ENCODE data around the gene GNAI2. TPM values are rescaled to one million over a fixed set of nuclear protein-coding genes. Genes with fewer than 3 reads are reported as not detected.

GNAI2 gene
- total RNA-seq, 1 donor from 2014 or later = 140 TPM

DNA sequence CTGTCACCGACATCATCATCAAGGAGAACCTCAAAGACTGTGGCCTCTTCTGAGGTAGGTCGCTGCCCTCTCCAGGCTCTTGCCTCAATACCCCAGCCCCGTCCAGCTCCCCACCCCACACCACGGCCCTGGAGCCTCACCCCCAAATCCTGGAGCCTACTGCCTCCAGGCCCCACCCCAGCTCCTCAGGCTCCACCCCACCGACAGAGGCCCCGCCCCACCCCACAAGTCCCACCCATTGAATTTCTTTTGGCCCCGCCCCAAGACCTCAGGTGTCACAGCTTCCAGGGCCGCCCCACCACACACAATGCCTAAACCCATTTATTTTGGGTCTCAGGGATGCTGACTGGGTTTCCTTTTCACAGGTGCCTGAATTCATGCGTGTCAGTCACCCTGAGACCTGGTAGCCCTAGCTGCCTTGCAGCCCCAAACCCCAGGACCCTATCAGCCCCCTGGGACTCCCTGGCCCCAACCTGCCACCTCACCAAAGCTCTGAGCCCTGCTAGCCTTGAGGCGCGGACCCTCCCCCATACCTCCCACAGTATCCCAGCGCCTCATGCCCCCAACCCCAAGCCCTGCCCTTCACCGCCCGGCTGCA, 41.0 kb upstream of the GNAI2 start:
- Mint-ChIP-seq H3K36me3 (no peaks in the 10 kb centered on the region), H3K9me3 (no peaks in the 10 kb centered on the region), H3K4me1 (ENCODE audit: unreplicated experiment) (no peaks in the 10 kb centered on the region), H3K27me3 (peaks cover 19% of the 10 kb centered on the region), H3K27ac (no peak overlapping the region), H3K4me3 (no peak overlapping the region)
- no peak for DNase-seq (ENCODE audit: extremely low spot score, unreplicated experiment)
- TF ChIP-seq, protein P1, sequence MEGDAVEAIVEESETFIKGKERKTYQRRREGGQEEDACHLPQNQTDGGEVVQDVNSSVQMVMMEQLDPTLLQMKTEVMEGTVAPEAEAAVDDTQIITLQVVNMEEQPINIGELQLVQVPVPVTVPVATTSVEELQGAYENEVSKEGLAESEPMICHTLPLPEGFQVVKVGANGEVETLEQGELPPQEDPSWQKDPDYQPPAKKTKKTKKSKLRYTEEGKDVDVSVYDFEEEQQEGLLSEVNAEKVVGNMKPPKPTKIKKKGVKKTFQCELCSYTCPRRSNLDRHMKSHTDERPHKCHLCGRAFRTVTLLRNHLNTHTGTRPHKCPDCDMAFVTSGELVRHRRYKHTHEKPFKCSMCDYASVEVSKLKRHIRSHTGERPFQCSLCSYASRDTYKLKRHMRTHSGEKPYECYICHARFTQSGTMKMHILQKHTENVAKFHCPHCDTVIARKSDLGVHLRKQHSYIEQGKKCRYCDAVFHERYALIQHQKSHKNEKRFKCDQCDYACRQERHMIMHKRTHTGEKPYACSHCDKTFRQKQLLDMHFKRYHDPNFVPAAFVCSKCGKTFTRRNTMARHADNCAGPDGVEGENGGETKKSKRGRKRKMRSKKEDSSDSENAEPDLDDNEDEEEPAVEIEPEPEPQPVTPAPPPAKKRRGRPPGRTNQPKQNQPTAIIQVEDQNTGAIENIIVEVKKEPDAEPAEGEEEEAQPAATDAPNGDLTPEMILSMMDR (conservative IDR thresholded peaks at IDR 0.05) = no peak

DNA sequence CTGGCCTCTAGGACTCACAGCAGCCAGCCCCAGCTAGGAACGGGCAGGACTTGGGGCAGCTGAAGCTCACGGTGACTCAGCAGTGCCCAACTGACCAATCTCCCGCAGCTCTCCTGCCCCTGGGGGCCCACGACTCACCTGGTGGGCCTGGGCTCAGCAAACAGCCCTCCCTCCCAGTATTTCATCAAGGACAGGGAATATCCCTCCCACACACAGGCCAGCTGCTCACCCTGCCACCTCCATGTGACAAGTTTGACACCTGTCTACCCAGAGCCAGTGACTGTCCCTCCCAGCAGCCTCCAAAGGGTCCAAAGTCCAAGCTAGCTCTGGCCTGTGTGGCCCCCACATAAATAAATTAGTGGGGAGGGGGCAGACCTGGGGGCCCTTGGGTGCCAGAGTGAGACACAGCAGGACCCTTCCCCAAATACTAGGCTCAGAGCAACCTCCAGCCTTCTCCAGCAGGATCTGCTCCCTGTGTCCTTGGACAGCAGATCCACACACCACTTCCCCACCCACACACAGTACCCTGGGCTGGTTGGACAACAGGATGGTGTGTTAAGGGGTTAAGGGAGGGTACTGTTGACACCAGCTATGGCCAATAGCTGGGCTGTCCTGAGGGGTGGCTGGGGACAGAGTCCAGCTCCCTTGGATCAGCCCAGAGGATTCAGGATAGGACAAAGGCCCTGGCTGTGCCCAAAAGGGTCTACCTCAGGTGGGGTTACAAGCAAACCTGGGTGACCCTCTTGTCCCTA, 40.3 kb upstream of the GNAI2 start:
- H3K4me1 Mint-ChIP-seq (ENCODE audit: unreplicated experiment) = no peaks in the 10 kb centered on the region
- no peaks in the 10 kb centered on the region for H3K36me3 Mint-ChIP-seq
- no peak overlapping the region for H3K27ac Mint-ChIP-seq
- TF ChIP-seq, protein P1 (conservative IDR thresholded peaks at IDR 0.05) = no peak
- no peak overlapping the region for H3K4me3 Mint-ChIP-seq
- peaks cover 19% of the 10 kb centered on the region for H3K27me3 Mint-ChIP-seq
- DNase-seq (ENCODE audit: extremely low spot score, unreplicated experiment) = no peak
- no peaks in the 10 kb centered on the region for H3K9me3 Mint-ChIP-seq

DNA sequence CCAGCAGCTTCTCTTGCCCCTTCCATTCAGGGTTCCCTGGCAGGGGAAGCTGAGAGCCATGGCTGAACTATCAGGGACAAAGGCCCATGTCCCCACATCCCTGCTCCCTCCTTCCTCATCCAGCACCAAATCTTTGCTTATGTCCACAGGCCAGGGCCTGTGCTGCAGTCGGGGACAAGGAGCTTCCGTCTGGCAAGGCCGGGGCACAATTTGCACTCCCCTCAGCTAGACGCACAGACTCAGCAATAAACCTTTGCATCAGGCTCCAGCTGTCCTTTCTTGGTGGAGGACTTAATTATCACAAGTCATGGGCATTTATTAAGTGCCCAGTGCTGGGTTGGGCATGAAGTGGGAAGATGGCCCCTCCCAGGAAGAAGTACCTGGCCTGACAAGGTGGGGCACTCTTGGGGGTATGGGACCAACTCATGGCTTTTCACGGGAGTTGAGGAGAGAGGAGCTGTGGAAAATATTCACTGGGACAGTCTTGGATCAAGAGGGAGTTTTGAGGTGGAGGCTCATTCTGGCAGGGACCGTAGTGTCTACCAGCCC, 39.7 kb upstream of the GNAI2 start:
- H3K4me1 Mint-ChIP-seq (ENCODE audit: unreplicated experiment) = no peaks in the 10 kb centered on the region
- H3K36me3 Mint-ChIP-seq = no peaks in the 10 kb centered on the region
- TF ChIP-seq, protein P1 (conservative IDR thresholded peaks at IDR 0.05) = no peak
- DNase-seq (ENCODE audit: extremely low spot score, unreplicated experiment) = no peak
- no peak overlapping the region for H3K27ac Mint-ChIP-seq
- no peak overlapping the region for H3K4me3 Mint-ChIP-seq
- H3K9me3 Mint-ChIP-seq = no peaks in the 10 kb centered on the region
- peaks cover 24% of the 10 kb centered on the region for H3K27me3 Mint-ChIP-seq

GRCh38 chr3:50201573-50202315, 34.3 kb upstream of the GNAI2 start:
- no peak overlapping the region for H3K4me3 Mint-ChIP-seq
- no peak overlapping the region for H3K27ac Mint-ChIP-seq
- H3K4me1 Mint-ChIP-seq (ENCODE audit: unreplicated experiment) = peaks cover 10% of the 10 kb centered on the region
- H3K36me3 Mint-ChIP-seq = no peaks in the 10 kb centered on the region
- H3K27me3 Mint-ChIP-seq = peaks cover 35% of the 10 kb centered on the region
- TF ChIP-seq, protein P1 (conservative IDR thresholded peaks at IDR 0.05) = no peak
- DNase-seq (ENCODE audit: extremely low spot score, unreplicated experiment) = no peak
- no peaks in the 10 kb centered on the region for H3K9me3 Mint-ChIP-seq

DNA sequence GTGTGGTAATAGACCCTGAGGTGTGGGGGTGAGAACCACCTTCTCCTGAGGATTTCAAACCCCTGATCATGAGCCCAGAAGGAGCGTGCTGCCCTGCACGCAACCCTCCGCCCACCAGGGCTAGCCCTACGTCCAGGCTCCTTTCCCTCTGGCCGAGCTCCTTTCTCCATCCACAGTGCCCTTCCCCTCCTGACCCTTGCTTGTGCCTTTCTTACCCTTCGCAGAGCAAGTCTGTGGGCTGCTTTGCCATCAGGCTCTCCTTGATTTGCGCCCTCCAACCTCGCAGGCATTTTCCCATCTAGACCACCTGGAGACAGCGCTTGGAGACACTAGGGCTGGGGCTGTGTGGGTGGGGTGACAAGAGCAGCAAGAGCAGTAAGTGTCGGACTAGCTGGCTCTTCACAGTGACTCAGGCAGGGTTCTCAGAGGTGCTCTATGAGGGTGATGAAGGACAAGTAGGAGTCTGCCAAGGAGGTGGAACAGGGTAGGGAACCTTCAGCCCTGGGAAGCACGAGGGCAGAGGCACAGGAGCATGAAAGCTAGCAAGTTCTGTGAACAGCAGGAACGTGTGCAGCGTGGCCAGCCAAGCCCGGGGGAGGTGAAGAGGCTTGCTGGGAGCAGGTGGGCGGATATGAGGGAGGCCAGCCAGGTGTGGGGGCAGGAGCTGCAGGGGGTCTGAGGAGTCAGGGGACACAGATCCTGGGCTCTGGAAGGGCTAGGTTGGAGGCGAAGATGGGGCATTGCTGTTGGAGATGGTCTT, 33.5 kb upstream of the GNAI2 start:
- DNase-seq (ENCODE audit: extremely low spot score, unreplicated experiment) = no peak
- no peaks in the 10 kb centered on the region for H3K9me3 Mint-ChIP-seq
- TF ChIP-seq, protein P1 (conservative IDR thresholded peaks at IDR 0.05) = no peak
- peaks cover 33% of the 10 kb centered on the region for H3K27me3 Mint-ChIP-seq
- no peaks in the 10 kb centered on the region for H3K36me3 Mint-ChIP-seq
- H3K4me3 Mint-ChIP-seq = peak overlapping the region; percentile 57
- H3K4me1 Mint-ChIP-seq (ENCODE audit: unreplicated experiment) = peaks cover 10% of the 10 kb centered on the region
- peak overlapping the region; percentile 39 for H3K27ac Mint-ChIP-seq
